Pulmonary artery endothelial cell (primary cell): ENCODE measurements around the gene FGFR4. TPM values are rescaled to one million over a fixed set of nuclear protein-coding genes. Genes with fewer than 3 reads are reported as not detected.

Experiments
- DNase-seq: peaks from one replicate; pipeline ENCODE4 v3.0.0-alpha.2; 2011; ENCODE audit warnings: low read depth, low spot score
- total RNA-seq: library from RNA; depleted of rRNA; stranded (reverse); fragments of >200 nt; gene quantifications from 2 replicates; pipeline ENCODE4 v1.2.3, GENCODE V29; 2014

Gene FGFR4
- total RNA-seq, 1 donor from 2014 or later: 0.86 TPM

DNA sequence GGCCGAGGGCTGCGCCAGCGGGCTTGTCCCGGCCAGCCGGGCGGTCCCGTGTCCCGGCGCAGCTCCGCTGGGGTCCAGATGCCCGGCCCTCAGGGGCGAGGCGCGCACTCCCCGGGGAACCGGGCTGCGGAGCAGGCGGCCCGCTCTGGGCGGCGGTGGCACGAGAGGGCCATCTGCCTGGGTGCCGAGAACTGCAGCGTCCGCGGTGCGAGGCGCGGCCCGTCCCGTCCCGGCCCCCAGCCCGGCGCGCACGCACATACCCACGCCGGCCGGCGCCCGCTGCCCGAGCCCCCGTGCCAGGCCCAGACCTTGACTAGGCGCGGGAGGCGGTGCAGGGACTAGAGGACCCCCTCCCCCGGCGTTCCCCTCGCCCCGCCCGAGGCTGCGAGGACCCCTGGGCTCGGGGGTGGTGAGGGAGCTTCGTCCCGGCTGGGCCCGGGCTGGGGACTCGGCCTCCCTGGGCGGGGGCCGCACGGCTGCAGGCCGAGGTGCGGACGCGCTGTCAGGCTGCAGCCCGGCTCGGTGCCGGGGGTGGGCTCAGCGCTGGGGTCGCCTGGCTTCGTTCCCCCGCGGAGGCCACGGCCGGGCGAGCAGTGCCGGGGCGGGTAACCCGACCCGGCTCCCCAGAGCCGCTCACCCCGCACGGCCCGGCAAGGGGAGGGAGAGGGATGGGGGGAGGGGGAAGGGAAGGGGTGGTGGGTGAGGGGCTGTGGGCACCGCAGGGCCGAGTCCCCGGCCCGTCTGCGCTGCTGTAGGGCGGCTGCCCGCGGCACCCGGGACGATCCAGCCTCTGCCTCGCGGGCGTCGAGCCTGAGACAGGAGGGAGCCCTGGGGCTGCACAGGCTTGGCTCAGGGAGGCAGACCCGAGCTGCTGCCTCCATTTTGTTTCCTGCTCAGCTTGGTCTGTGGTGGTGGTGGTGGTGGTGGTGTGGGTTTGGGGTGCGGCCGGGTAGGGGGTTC, 45.7 kb downstream of the FGFR4 start:
- DNase-seq: no peak

DNA sequence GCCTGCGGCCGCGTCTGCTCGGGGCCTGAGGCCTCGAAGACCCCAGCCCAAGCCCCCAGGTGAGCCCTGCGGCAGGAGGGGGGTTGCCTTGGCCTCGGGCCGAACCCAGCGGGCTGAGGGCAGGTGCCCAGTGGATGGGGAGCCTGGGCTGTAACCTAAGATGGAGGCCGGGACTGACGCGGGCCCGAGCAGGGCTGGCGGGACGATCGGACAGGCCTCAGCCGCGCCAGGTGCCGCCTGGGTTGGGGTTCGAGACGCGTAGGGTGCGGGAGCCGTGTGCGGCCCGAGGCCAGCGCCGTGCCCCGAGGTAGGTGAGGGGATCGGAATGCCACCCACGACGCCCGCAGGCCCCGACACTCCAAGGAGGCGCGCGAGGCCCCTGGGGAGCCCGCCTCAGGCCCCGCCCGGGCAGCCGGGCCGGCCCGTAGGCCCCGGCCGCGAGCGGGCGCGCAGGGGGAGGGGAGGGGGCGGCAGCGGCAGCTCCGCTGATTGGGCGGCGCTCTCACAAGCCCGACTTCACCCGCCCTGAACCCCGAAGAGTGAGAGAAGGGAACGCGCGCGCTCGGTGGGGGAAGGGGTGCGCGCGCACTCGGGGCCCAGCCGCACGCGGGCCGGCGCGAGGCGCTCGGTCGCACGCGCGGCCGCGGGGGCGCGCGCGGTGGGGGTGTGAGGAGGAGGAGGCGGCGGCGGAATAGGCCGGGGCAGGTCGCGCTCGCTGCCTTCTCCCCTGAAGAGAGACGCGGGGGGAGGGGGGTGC, 46.6 kb downstream of the FGFR4 start, which contains the start of gene NSD1:
TSS of gene NSD1 (plus strand) at position 678 of the 757 bp plus-strand sequence. CDS start 1,331 bp downstream, outside the sequence.
- DNase-seq: peak; percentile 45

DNA sequence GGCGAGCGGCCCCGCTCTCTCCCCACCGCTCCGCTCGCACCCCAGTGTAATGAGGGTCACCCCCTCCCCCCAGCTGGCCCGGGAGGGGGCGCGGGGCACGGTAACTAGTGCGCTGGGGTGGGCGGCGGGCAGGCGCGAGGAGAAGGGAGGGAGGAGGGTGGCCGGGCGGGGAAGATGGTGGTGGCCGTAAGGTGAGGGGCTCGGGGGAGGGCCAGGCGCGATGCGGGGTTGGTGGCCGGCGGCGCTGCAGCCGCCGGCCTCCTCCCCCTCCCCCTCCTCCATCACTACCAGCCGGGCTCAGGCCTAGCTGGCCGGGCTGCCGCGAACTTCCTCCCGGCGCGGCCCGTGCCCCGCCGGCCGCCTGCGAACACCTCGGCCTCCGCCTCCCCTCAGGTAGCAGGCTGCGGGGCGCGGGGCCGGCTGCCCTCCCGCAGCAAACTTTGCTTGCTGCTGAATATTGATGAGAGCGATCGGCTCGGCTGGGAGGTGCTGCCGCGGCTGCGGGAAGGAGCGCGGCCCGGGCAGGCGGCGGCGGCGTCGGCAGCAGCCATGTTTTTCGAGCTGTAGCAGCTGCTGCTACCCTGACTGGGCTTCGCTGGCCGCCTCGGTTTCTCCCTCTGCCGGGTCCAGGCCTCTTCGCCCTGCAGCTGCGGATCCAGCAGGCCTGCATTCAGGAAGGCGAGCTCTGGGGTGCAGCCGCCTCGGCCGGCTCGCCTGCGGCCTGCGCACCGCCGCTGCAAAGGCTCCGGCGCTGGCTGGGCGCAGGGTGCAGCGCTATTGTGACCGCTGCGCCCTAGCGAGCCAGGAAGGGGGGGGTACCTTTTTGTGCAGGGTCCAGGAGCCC, 47.4 kb downstream of the FGFR4 start:
- DNase-seq: no peak

DNA sequence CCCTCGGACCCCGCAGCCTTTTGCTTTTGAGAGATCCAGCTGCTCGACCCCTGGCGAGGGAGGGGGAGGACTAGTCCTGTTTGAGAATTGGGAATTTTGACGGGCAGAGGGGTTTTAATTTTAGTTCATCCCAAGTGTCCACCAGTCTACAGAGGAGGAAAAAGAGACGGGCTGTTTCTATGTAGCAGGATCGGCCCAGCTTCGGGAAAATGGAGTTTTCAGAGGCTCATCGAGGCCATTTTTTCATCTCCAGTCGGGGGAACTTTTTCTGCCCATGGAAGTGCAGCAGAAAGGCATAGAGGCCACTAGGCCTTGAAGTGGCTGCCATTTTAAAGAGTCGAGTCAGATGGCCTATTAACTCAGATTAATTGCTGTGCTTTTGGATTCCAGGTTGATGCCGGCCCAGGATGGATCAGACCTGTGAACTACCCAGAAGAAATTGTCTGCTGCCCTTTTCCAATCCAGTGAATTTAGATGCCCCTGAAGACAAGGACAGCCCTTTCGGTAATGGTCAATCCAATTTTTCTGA, 48.0 kb downstream of the FGFR4 start:
- DNase-seq: no peak

DNA sequence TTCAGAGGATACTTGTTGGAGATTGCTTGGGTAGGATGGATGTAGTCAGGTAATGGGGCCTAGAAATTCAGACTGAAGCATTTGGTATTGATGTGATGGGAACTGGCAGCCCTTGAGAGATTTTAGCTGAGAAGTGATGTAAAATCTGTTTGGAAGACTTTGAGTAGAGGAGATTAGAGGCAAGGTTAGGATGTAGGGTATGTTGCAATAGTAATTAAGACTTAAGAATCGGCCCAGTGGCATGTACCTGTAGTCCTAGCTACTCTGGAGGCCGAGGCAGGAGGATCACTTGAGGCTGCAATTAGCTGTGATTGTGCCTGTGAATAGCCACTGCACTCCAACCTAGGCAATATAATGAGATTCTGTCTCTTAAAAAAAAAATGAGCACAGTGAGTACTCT, 53.6 kb downstream of the FGFR4 start:
- DNase-seq: no peak

DNA sequence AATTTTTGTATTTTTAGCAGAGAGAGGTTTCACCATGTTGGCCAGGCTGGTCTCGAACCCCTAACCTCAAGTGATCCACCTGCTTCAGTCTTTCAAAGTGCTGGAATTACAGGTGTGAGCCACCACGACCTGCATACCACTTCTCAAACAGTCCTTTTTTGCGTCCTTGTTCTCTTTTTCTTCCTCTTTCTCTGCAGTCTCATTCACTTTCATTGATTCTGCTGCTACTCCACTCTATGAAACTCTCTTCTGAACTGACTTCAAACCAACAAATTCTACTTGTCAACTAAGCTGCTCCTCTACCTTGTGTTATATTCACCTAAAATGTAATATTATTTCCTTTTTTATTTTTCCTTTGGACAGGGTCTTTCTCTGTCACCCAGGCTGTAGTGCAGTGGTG, 54.8 kb downstream of the FGFR4 start:
- DNase-seq: no peak

DNA sequence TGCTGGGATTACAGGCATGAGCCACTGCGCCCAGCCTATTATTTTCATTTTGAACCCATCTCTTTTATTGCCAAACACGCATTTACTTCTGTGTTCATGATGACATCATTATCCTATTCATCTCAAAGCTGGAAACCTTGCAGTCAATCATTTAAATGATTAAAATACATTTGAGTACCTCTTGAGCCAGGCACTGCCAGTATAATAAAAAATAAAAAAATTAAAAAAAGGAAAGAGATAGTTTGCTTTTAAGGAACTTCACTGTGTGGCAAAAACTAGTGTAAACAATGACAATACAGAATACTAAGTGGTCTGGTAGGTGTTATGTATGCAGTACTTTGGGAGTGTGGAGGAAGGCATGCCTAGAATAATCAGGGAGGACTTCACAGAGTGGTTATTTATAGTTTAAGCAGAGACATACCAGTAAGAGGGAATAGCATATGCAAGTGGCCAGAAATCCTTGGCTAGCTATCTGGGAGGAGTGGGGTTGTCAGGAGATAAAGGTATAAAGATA, 55.4 kb downstream of the FGFR4 start:
- DNase-seq: no peak

DNA sequence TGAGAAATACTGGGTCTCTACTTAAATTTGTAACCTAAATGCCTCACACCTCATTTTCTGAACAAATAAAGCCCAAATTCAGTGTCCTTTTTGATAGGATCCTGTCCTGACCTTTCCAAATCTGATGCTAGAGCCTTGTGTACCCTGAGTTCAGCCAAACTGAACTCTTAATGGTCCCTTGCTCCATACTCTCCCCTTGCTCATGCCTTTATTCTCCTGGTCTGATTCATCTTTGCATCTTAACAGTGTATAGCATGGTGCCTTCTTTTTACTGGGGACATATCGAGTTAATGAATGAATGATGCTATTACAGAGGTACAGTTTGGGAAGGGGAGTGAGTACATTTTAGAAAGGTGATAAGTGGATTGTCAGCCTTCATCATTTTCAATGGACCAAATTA, 56.1 kb downstream of the FGFR4 start:
- DNase-seq: no peak

DNA sequence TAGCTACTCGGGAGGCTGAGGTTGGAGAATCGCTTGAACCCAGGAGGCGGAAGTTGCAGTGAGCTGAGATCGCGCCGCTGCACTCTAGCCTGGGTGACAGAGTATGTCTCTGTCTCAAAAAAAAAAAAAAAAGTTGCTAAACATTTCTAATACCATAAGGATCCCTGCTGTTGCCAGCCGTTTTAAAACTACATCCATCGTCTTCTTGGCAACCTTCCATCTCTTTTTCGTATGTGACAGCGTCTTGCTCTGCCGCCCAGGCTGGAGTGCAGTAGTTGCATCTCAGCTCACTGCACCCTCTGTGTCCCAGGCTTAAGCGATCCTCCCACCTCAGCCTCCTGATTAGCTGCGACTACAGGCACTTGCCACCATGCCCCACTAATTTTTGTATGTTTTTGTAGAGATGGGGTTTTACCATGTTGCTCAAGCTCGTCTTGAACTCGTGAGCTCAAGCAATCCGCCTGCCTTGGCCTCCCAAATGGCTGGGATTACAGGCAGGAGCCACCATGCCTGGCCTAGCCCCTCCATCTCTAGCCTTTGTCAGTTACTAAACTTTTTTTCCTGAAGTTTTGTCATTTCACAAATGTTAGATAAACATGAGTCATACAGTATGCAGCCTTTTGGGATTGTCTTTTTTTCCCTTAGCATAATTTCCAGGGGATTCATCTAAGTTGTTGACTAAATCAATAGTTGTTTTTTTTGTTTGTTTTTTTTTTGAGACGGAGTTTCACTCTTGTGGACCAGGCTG, 60.4 kb downstream of the FGFR4 start:
- no peak for DNase-seq

Other genes with a start within 250 kb of the FGFR4 start
- gene HK3, start 187.6 kb upstream of the FGFR4 start, total RNA-seq: under 0.01 and 0.04 TPM in 2 replicates
- gene UIMC1, start 80.1 kb upstream of the FGFR4 start, total RNA-seq: 41.6 and 64.0 TPM in 2 replicates
- 21.7 and 24.4 TPM in 2 replicates for gene ZNF346, start 64.2 kb upstream of the FGFR4 start, total RNA-seq
- gene NSD1, start 46.9 kb downstream of the FGFR4 start, total RNA-seq: 35.0 and 61.6 TPM in 2 replicates
- gene RAB24, start 216.8 kb downstream of the FGFR4 start, total RNA-seq: 15.4 and 22.2 TPM in 2 replicates
- 144 and 147 TPM in 2 replicates for gene PRELID1, start 216.9 kb downstream of the FGFR4 start, total RNA-seq
- 14.0 and 19.8 TPM in 2 replicates for gene MXD3, start 225.0 kb downstream of the FGFR4 start, total RNA-seq